ENCODE results near the gene KCNJ14.

KCNJ14 gene

GRCh38 chr19:48508729-48509411 is 53.5 kb downstream of the KCNJ14 start:
- no peak for DNase-seq (ENCODE audit: low read depth)

- no peak for DNase-seq (ENCODE audit: low read depth)
Observed at GRCh38 chr19:48509467-48510194, 54.3 kb downstream of the KCNJ14 start.

GRCh38 chr19:48510421-48511268 is 55.3 kb downstream of the KCNJ14 start:
- peak; percentile 70 for DNase-seq (ENCODE audit: low read depth)

- no peak for DNase-seq (ENCODE audit: low read depth)
Observed at GRCh38 chr19:48511321-48511731, 56.0 kb downstream of the KCNJ14 start.

GRCh38 chr19:48511800-48512503 is 56.6 kb downstream of the KCNJ14 start, which contains the start of gene LMTK3:
LMTK3 (minus strand) TSS chr19:48511835; CDS start chr19:48511576, 259 bp downstream.
- peak; percentile 66 for DNase-seq (ENCODE audit: low read depth)

- DNase-seq (ENCODE audit: low read depth), result no peak
Observed at GRCh38 chr19:48512504-48513288, 57.3 kb downstream of the KCNJ14 start.

GRCh38 chr19:48513289-48514122 is 58.1 kb downstream of the KCNJ14 start:
- DNase-seq (ENCODE audit: low read depth), result peak; percentile 68

GRCh38 chr19:48514123-48514458 is 58.7 kb downstream of the KCNJ14 start:
- DNase-seq (ENCODE audit: low read depth), result no peak

- DNase-seq (ENCODE audit: low read depth), result no peak
Observed at GRCh38 chr19:48516536-48516935, 61.2 kb downstream of the KCNJ14 start.
